Lower leg skin (tissue), 3 donors: Measurements from ENCODE around the gene BCL2L13.

Experiments used
- POLR2A ChIP-seq, 2 donors: fragments of 450-650 bp; IDR thresholded peaks; one replicate each; pipeline ENCODE4 v1.6.1; 2016 to 2017; ENCODE audit warnings: antibody characterized with exemption in 2 of 2, mild to moderate bottlenecking in 1 of 2, moderate library complexity in 1 of 2
- TF ChIP-seq, protein P1 (sequence below), 3 donors: fragments of 450-650 bp; IDR thresholded peaks; one replicate each; pipeline ENCODE4 v1.5.1; 2016; ENCODE audit warnings: antibody characterized with exemption in 3 of 3, mild to moderate bottlenecking in 3 of 3, moderate library complexity in 2 of 3

DNA sequence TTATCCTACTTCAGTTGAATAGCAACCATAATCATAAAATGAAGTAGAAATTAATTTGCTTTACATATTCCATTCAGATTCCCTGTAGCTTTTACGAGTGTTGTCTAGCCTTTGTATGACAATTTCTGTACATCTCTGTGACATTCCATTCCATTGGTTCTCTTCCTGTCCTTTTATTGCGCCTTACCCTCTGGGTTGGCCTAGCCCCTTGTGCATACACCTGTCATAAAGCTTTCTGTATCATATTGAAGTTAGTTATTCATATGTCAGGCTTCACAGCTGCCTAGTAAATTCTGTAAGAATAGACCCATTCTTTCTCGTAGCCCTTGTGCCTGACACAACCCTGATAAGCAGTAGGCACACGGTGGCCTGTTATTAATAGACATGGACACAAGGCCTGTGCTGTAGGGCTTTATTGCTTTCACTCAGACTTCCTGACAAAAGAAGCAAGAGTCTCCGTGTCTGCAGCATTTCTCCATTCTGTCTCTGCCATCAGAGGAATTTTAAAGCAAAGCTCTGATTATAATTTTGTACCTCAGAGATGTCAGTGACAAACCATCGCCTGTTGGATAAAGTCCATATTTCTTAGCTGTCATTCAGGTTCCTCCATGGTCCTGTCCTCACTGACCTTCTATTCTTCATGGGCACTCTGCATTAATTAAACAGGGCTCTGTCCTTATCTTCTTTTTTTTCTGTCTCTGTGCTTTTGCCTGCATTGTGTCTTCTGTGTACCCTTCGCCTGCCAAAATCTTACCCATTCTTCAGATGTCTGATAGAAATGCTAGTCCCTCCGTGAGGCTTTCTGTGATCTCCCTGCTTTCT, 86.3 kb downstream of the BCL2L13 start:
- TF ChIP-seq, protein P1, sequence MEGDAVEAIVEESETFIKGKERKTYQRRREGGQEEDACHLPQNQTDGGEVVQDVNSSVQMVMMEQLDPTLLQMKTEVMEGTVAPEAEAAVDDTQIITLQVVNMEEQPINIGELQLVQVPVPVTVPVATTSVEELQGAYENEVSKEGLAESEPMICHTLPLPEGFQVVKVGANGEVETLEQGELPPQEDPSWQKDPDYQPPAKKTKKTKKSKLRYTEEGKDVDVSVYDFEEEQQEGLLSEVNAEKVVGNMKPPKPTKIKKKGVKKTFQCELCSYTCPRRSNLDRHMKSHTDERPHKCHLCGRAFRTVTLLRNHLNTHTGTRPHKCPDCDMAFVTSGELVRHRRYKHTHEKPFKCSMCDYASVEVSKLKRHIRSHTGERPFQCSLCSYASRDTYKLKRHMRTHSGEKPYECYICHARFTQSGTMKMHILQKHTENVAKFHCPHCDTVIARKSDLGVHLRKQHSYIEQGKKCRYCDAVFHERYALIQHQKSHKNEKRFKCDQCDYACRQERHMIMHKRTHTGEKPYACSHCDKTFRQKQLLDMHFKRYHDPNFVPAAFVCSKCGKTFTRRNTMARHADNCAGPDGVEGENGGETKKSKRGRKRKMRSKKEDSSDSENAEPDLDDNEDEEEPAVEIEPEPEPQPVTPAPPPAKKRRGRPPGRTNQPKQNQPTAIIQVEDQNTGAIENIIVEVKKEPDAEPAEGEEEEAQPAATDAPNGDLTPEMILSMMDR (IDR thresholded peaks at IDR 0.05), result no peak
- no peak for TF ChIP-seq POLR2A (IDR thresholded peaks at IDR 0.05)
